Endothelial cell of umbilical vein (primary cell): ENCODE data around the gene DMD. TPM values are rescaled to one million over a fixed set of nuclear protein-coding genes. Genes with fewer than 3 reads are reported as not detected.

Experiments used
- BruUV-seq: library from RNA; stranded (reverse); fragments of 400-500 nt; replicated peaks from 2 replicates; lab custom pipeline; 2021; lab: Mats Ljungman, UMichigan
- CTCF ChIA-PET: fragments of 300-600, 350-600 bp; sonication (Branson Sonifier 250); formaldehyde crosslinking; loops from one replicate; lab custom pipeline; 2021; ENCODE audit warnings: antibody characterized with exemption, inconsistent platforms; lab: Charles Lee
- POLR2A ChIA-PET: fragments of 300-600, 350-600 bp; sonication (Branson Sonifier 250); formaldehyde crosslinking; loops from one replicate; lab custom pipeline; 2021; ENCODE audit warnings: antibody characterized with exemption, inconsistent platforms; lab: Charles Lee
- DNase-seq: peaks from one replicate; pipeline ENCODE4 v3.0.0-alpha.2; 2011; ENCODE audit warnings: low read depth, low spot score
- FAIRE-seq: peaks from 2 replicates; lab custom pipeline; 2011; peaks lifted over from hg19 to GRCh38; lab: Jason Lieb, UNC
- H2AFZ ChIP-seq: 2 replicates; pipeline ENCODE4 v1.6.0; 2012; ENCODE audit warnings: low read depth, low read length, control low read depth, inconsistent platforms
- H3K27ac ChIP-seq: 2 replicates; pipeline ENCODE4 v1.5.1; 2011; ENCODE audit warnings: low read depth, mild to moderate bottlenecking, control low read depth, low read length, moderate library complexity; ENCODE audit not compliant: insufficient read depth
- H3K27me3 ChIP-seq, 2 experiments: 2 replicates each; pipeline versions ENCODE4 v1.6.0 to v1.6.1; 2011; ENCODE audit warnings: low read length in 2 of 2, mixed read lengths in 1 of 2; ENCODE audit not compliant: control insufficient read depth in 2 of 2, insufficient read depth in 2 of 2
- H3K36me3 ChIP-seq, 2 experiments: 2 replicates in 1 of 2; 3 replicates in 1 of 2; pipeline ENCODE4 v1.5.1; 2011; ENCODE audit warnings: low read length in 2 of 2, mild to moderate bottlenecking in 1 of 2, moderate library complexity in 1 of 2; ENCODE audit not compliant: control insufficient read depth in 2 of 2, insufficient read depth in 2 of 2; ENCODE audit errors: extremely low read depth in 1 of 2
- H3K4me1 ChIP-seq: 3 replicates; pipeline ENCODE4 v1.5.1; 2011; ENCODE audit warnings: mild to moderate bottlenecking, low read length; ENCODE audit not compliant: control insufficient read depth, insufficient read depth; ENCODE audit errors: extremely low read depth
- H3K4me2 ChIP-seq: 2 replicates; pipeline ENCODE4 v1.6.1; 2011; ENCODE audit warnings: low read length, control low read depth, mixed read lengths; ENCODE audit not compliant: insufficient read depth
- H3K4me3 ChIP-seq, 3 experiments: fragments of 200-600 bp in 1 of 3; sonication (generic), shearing (Covaris generic) in 1 of 3; replicated peaks in 1 of 3; 2 replicates each; pipeline ENCODE4 v1.5.1; 2011 to 2016; ENCODE audit warnings: control low read depth in 3 of 3, low read length in 3 of 3, mild to moderate bottlenecking in 2 of 3, inconsistent platforms in 1 of 3, low read depth in 1 of 3, moderate library complexity in 1 of 3; ENCODE audit not compliant: insufficient read depth in 1 of 3
- H3K79me2 ChIP-seq: 2 replicates; pipeline ENCODE4 v1.6.0; 2012; ENCODE audit warnings: low read length, inconsistent platforms; ENCODE audit not compliant: control insufficient read depth, insufficient read depth
- H3K9ac ChIP-seq: replicated peaks from 2 replicates; pipeline ENCODE3; 2011; ENCODE audit warnings: low read length, control low read depth; ENCODE audit not compliant: insufficient read depth; ENCODE audit errors: extremely low read depth
- H3K9me1 ChIP-seq: replicated peaks from 3 replicates; pipeline ENCODE4 v1.6.0; 2011; ENCODE audit warnings: mild to moderate bottlenecking, low read length; ENCODE audit not compliant: control insufficient read depth, insufficient read depth; ENCODE audit errors: extremely low read depth
- H3K9me3 ChIP-seq: replicated peaks from 2 replicates; pipeline ENCODE4 v1.5.1; 2012; ENCODE audit warnings: low read length, inconsistent platforms; ENCODE audit not compliant: control insufficient read depth, insufficient read depth
- H4K20me1 ChIP-seq: replicated peaks from 2 replicates; pipeline ENCODE3; 2011; ENCODE audit warnings: mild to moderate bottlenecking, low read length; ENCODE audit not compliant: control insufficient read depth, insufficient read depth; ENCODE audit errors: extremely low read depth
- CTCF ChIP-seq, 2 donors: IDR thresholded peaks; 1 replicate in 1 of 2; 2 replicates in 1 of 2; pipeline ENCODE4 v1.5.1; 2011; ENCODE audit warnings: low read length in 2 of 2, mild to moderate bottlenecking in 2 of 2, moderate library complexity in 2 of 2, control low read depth in 1 of 2, inconsistent platforms in 1 of 2, low read depth in 1 of 2; ENCODE audit not compliant: insufficient read depth in 1 of 2; ENCODE audit errors: extremely low read depth in 1 of 2
- EZH2 ChIP-seq: IDR thresholded peaks from 2 replicates; pipeline ENCODE4 v1.6.1; 2012; ENCODE audit warnings: borderline replicate concordance, low read depth, mild to moderate bottlenecking, moderate library complexity, low read length, inconsistent platforms; ENCODE audit not compliant: severe bottlenecking
- FOS ChIP-seq: IDR thresholded peaks from 2 replicates; pipeline ENCODE4 v1.6.1; 2011; ENCODE audit warnings: mild to moderate bottlenecking, low read length, moderate library complexity, borderline replicate concordance; ENCODE audit not compliant: insufficient read depth
- GATA2 ChIP-seq: IDR thresholded peaks from 2 replicates; pipeline ENCODE4 v1.7.0; 2011; ENCODE audit warnings: low read depth, mild to moderate bottlenecking, moderate library complexity, mixed read lengths, low read length; ENCODE audit not compliant: insufficient read length, insufficient read depth
- JUN ChIP-seq: IDR thresholded peaks from 2 replicates; pipeline ENCODE4 v1.6.1; 2011; ENCODE audit warnings: borderline replicate concordance, low read depth; ENCODE audit not compliant: insufficient read length, insufficient read depth
- MAX ChIP-seq: IDR thresholded peaks from 2 replicates; pipeline ENCODE4 v1.6.1; 2011; ENCODE audit not compliant: insufficient read depth, insufficient read length
- MYC ChIP-seq: IDR thresholded peaks from one replicate; pipeline ENCODE4 v1.6.1; 2011; ENCODE audit warnings: mild to moderate bottlenecking, low read depth, low read length
- POLR2A ChIP-seq: IDR thresholded peaks from 2 replicates; pipeline ENCODE4 v1.6.1; 2012; ENCODE audit warnings: low read depth, mild to moderate bottlenecking, control low read depth, low read length
- POLR2AphosphoS5 ChIP-seq: IDR thresholded peaks from 2 replicates; pipeline ENCODE4 v1.6.1; 2012; ENCODE audit warnings: low read depth, mild to moderate bottlenecking, control low read depth, low read length, moderate library complexity; ENCODE audit not compliant: insufficient read depth
- dilution Hi-C: fragments of 300-500 bp; cut with MboI; formaldehyde crosslinking; loops from one replicate; pipeline ENCODE4 v1.15.0; 2019; ENCODE audit warnings: low sequenced_read_pairs; ENCODE audit not compliant: extremely low pct_ligation_motif_present
- intact Hi-C: fragments of 100-400 bp; cut with micrococcal nuclease; formaldehyde crosslinking; loops from one replicate; pipeline ENCODE4 v1.10.0; 2022
- polyA plus RNA-seq, 4 experiments: library from polyadenylated mRNA; depleted of rRNA in 3 of 4; stranded (reverse) in 3 of 4; unstranded in 1 of 4; fragments of >200 nt; gene quantifications; 2 replicates each; pipeline versions ENCODE4 v1.2.1 to v1.2.3, GENCODE V29; 2011 to 2012; ENCODE audit warnings: missing spikeins in 1 of 4
- total RNA-seq: library from RNA; stranded (reverse); gene quantifications from 2 replicates; pipeline ENCODE4 v1.2.3, GENCODE V29; 2021

Gene DMD
- total and polyA plus RNA-seq, 2 donors (not counting 3 experiments of a cell fraction or from before 2014, with no cell fraction given): 7.3 to 9.0 TPM

- POLR2A ChIA-PET: no interaction called here
- no peaks in the 10 kb centered on the region for H4K20me1 ChIP-seq
- TF ChIP-seq EZH2: no peak
- no peak for TF ChIP-seq JUN
- TF ChIP-seq POLR2A: no peak
- TF ChIP-seq POLR2AphosphoS5: no peak
- TF ChIP-seq FOS: no peak
- no peak for TF ChIP-seq MAX
- TF ChIP-seq GATA2: no peak
- no peak for TF ChIP-seq CTCF (IDR thresholded peaks at IDR 0.05; ENCODE audit: extremely low read depth in 1 of 2, insufficient read depth in 1 of 2, low read depth in 1 of 2, low read length in 2 of 2)
- TF ChIP-seq MYC: no peak
- no peak overlapping the region for H3K4me2 ChIP-seq
- no TSS peak for BruUV-seq
- H3K4me1 ChIP-seq: no peaks in the 10 kb centered on the region
- no peak overlapping the region for H3K27ac ChIP-seq
- H3K79me2 ChIP-seq: no peaks in the 10 kb centered on the region
- H3K36me3 ChIP-seq: no peaks in the 10 kb centered on the region
- no peak for DNase-seq
- dilution Hi-C loops (no loop called here), intact Hi-C loops (no loop called here)
- FAIRE-seq: peak; percentile 53
- CTCF ChIA-PET: no interaction called here
- no peaks in the 10 kb centered on the region for H3K9me1 ChIP-seq
- H3K9ac ChIP-seq: no peak overlapping the region
- H3K9me3 ChIP-seq: no peaks in the 10 kb centered on the region
- H3K4me3 ChIP-seq: no peak overlapping the region
- no peak overlapping the region for H2AFZ ChIP-seq
- no peaks in the 10 kb centered on the region for H3K27me3 ChIP-seq
These were observed 1350.7 kb downstream of the DMD start for GRCh38 chrX:31860686-31861085.
